Esophagus (tissue), 2 donors: ENCODE measurements around the gene DCLK1. TPM values are rescaled to one million over a fixed set of nuclear protein-coding genes. Genes with fewer than 3 reads are reported as not detected.

Experiments
- H3K27ac ChIP-seq, 2 donors: one replicate each; pipeline ENCODE4 v1.5.1; 2013; ENCODE audit warnings: low read depth in 2 of 2, mild to moderate bottlenecking in 2 of 2, inconsistent platforms in 1 of 2, low read length in 1 of 2, moderate library complexity in 1 of 2
- H3K27me3 ChIP-seq, 2 donors: one replicate each; pipeline ENCODE4 v1.6.1; 2013; ENCODE audit warnings: low read length in 2 of 2, control low read depth in 1 of 2, mild to moderate bottlenecking in 1 of 2; ENCODE audit not compliant: insufficient read depth in 2 of 2, control insufficient read depth in 1 of 2
- H3K36me3 ChIP-seq, 2 donors: one replicate each; pipeline ENCODE4 v1.6.1; 2013; ENCODE audit warnings: low read length in 1 of 2; ENCODE audit not compliant: control insufficient read depth in 2 of 2, insufficient read depth in 2 of 2
- H3K4me1 ChIP-seq, 2 donors: one replicate each; pipeline ENCODE4 v1.6.1; 2013; ENCODE audit warnings: low read length in 1 of 2; ENCODE audit not compliant: control insufficient read depth in 2 of 2, insufficient read depth in 2 of 2
- H3K4me3 ChIP-seq, 2 donors: one replicate each; pipeline ENCODE4 v1.5.1; 2013; ENCODE audit warnings: low read length in 2 of 2, mild to moderate bottlenecking in 2 of 2, low read depth in 1 of 2, moderate library complexity in 1 of 2
- H3K9me3 ChIP-seq, 2 donors: one replicate each; pipeline ENCODE4 v1.6.1; 2013; ENCODE audit warnings: mild to moderate bottlenecking in 2 of 2, low read depth in 1 of 2, low read length in 1 of 2, moderate library complexity in 1 of 2; ENCODE audit not compliant: control insufficient read depth in 2 of 2, insufficient read depth in 1 of 2
- WGBS, 2 donors: extraction: QIAGEN DNeasy Blood & Tissue Kit; methylation state at CpG; one replicate each; pipeline ENCODE4 v1.1.7; 2013; 5-methylcytosine and 5-hydroxymethylcytosine counted together
- polyA plus RNA-seq, 2 donors: library from polyadenylated mRNA; stranded (reverse); fragments of 200-250 nt; gene quantifications; one replicate each; pipeline ENCODE4 v1.2.3, GENCODE V29; 2013
- donor health status: healthy with polysubstance abuse.
- donor health status: Bipolar disorder and iron deficiency.

DCLK1 gene
- polyA plus RNA-seq, 2 donors, result 0.47 to 0.75 TPM

- no peaks in the 10 kb centered on the region for H3K9me3 ChIP-seq
- H3K27ac ChIP-seq, result no peak overlapping the region
- H3K27me3 ChIP-seq, result no peaks in the 10 kb centered on the region
- no peaks in the 10 kb centered on the region for H3K4me1 ChIP-seq
- WGBS, 2 donors, result 77 to 78% methylated on average over 5 of the region's 5 CpGs
- no peaks in the 10 kb centered on the region for H3K36me3 ChIP-seq
- H3K4me3 ChIP-seq, result no peak overlapping the region
These were observed 34.4 kb downstream of the DCLK1 start for GRCh38 chr13:36096461-36097416.

- no peaks in the 10 kb centered on the region for H3K36me3 ChIP-seq
- 76% methylated on average over 4 of the region's 4 CpGs for WGBS, 2 donors
- no peak overlapping the region for H3K4me3 ChIP-seq
- no peaks in the 10 kb centered on the region for H3K4me1 ChIP-seq
- no peaks in the 10 kb centered on the region for H3K27me3 ChIP-seq
- H3K9me3 ChIP-seq, result no peaks in the 10 kb centered on the region
- no peak overlapping the region for H3K27ac ChIP-seq
These were observed 36.7 kb downstream of the DCLK1 start for GRCh38 chr13:36094478-36094877.

GRCh38 chr13:36090592-36090991 lies 40.6 kb downstream of the DCLK1 start:
- peak overlapping the region in 1 of 2 donors; percentile 15 for H3K4me3 ChIP-seq
- H3K9me3 ChIP-seq, result no peaks in the 10 kb centered on the region
- no peak overlapping the region for H3K27ac ChIP-seq
- WGBS, 2 donors, result 89 to 92% methylated on average over 7 of the region's 7 CpGs
- no peaks in the 10 kb centered on the region for H3K36me3 ChIP-seq
- no peaks in the 10 kb centered on the region for H3K27me3 ChIP-seq
- no peaks in the 10 kb centered on the region for H3K4me1 ChIP-seq

DNA sequence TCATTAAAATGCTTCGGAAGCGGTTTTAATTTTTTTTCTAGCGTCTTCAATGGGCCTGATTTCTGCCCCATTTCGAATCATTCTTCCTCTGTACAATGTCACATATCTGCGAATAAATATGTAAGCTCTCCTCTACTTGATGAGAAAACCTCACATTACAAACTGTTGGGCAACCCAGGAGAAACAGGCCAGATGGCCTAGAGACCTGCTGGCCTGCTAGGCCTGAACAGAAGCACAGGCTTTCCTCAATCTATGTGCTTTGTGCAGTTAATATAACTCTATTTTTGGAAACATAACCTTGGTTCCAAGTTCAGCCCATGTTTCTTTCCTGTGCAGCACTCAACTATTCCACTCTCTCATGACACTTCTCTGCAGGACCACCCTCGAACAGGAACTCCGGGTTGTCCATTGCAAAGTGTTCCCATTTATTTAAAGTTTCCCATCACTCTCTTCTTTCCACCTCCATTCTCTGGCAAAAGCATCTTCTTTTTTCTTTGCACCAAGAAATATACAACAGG lies 42.0 kb downstream of the DCLK1 start:
- 86 to 87% methylated on average over 7 of the region's 7 CpGs for WGBS, 2 donors
- H3K9me3 ChIP-seq, result no peaks in the 10 kb centered on the region
- no peaks in the 10 kb centered on the region for H3K27me3 ChIP-seq
- H3K36me3 ChIP-seq, result no peaks in the 10 kb centered on the region
- H3K4me1 ChIP-seq, result no peaks in the 10 kb centered on the region
- H3K27ac ChIP-seq, result no peak overlapping the region
- H3K4me3 ChIP-seq, result no peak overlapping the region

- Histone ChIP-seq H3K27ac (no peak overlapping the region), H3K27me3 (no peaks in the 10 kb centered on the region), H3K4me3 (no peak overlapping the region), H3K4me1 (no peaks in the 10 kb centered on the region), H3K36me3 (no peaks in the 10 kb centered on the region), H3K9me3 (no peaks in the 10 kb centered on the region)
- WGBS, 2 donors, result 81 to 90% methylated on average over 5 of the region's 5 CpGs
These were observed 42.7 kb downstream of the DCLK1 start for GRCh38 chr13:36088463-36088862.

GRCh38 chr13:36088001-36088400 lies 43.2 kb downstream of the DCLK1 start:
- H3K36me3 ChIP-seq, result no peaks in the 10 kb centered on the region
- H3K27ac ChIP-seq, result no peak overlapping the region
- WGBS, 2 donors, result 76 to 86% methylated on average over 2 of the region's 2 CpGs
- no peaks in the 10 kb centered on the region for H3K4me1 ChIP-seq
- no peak overlapping the region for H3K4me3 ChIP-seq
- no peaks in the 10 kb centered on the region for H3K9me3 ChIP-seq
- H3K27me3 ChIP-seq, result no peaks in the 10 kb centered on the region

DNA sequence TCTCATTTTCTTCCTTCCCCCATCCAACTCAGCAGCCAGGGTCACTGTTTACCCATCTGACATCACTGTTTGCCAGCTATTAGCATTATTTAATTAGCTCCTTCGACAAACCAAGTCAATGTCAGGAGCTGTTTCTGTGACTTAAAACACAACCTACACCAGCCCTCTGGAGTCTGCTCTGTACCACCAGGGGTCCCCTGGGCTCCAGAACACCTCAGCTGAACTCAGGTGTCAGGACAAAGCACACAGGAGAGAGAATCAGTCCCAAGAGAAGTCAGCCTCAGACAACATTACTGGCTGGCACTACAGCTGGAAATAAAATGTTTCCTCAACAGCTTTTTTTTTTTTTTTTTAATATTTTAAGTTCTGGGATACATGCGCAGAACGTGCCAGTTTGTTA lies 45.1 kb downstream of the DCLK1 start:
- no peaks in the 10 kb centered on the region for H3K4me1 ChIP-seq
- no peaks in the 10 kb centered on the region for H3K27me3 ChIP-seq
- no peak overlapping the region for H3K27ac ChIP-seq
- no peaks in the 10 kb centered on the region for H3K36me3 ChIP-seq
- no peak overlapping the region for H3K4me3 ChIP-seq
- H3K9me3 ChIP-seq, result no peaks in the 10 kb centered on the region
- WGBS, 2 donors, result 73% methylated on average over 3 of the region's 3 CpGs

DNA sequence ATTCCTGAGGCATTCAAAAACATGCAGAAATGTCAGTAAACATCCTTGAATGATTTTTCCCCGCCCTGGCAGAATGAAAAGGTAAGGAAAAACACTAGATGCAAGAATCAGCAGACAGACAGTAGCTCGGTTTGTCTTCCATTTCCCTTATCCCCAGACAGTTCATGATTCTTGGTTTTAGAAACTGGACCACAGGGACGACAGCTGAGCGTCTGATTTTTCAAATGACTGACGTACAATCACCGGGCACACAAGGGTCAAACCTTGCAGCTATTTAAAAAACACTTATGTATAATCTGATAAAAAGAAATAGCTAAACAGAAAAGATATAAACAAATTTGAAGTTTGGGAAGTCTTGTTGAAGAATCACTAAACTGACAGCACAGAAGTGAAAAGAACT lies 47.1 kb downstream of the DCLK1 start:
- Histone ChIP-seq H3K27me3 (no peaks in the 10 kb centered on the region), H3K4me3 (no peak overlapping the region), H3K9me3 (no peaks in the 10 kb centered on the region), H3K36me3 (no peaks in the 10 kb centered on the region), H3K27ac (no peak overlapping the region), H3K4me1 (no peaks in the 10 kb centered on the region)
- WGBS, 2 donors, result 72 to 84% methylated on average over 6 of the region's 6 CpGs

GRCh38 chr13:36082806-36083205 lies 48.4 kb downstream of the DCLK1 start:
- H3K27me3 ChIP-seq, result no peaks in the 10 kb centered on the region
- WGBS, 2 donors, result 66% methylated on average over 2 of the region's 2 CpGs

DNA sequence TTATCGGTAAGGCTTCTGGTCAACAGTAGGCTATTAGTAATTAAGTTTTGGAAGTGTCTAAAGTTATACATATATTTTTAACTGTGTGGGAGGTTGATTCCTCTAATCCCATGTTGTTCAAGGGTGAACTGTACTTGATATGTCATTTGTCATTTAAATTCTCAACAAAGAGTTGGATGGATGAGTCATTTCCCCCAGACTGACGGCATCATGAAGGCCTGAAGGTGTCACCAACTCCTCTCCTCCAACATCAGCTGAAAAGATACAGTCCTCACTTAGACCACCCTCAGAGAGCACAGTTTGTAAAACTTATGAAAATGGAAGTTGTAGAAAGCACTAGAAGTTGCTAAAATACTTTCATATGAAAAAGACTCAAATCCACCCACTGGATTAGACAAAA lies 48.8 kb downstream of the DCLK1 start:
- no peaks in the 10 kb centered on the region for H3K9me3 ChIP-seq
- no peaks in the 10 kb centered on the region for H3K4me1 ChIP-seq
- no peak overlapping the region for H3K4me3 ChIP-seq
- no peaks in the 10 kb centered on the region for H3K36me3 ChIP-seq
- 68 to 72% methylated on average over 2 of the region's 2 CpGs for WGBS, 2 donors
- no peaks in the 10 kb centered on the region for H3K27me3 ChIP-seq
- no peak overlapping the region for H3K27ac ChIP-seq

More at GRCh38 chr13:36082806-36083205, 48.4 kb downstream of the DCLK1 start:
- Histone ChIP-seq H3K9me3 (no peaks in the 10 kb centered on the region), H3K4me1 (no peaks in the 10 kb centered on the region), H3K27ac (no peak overlapping the region), H3K36me3 (no peaks in the 10 kb centered on the region), H3K4me3 (no peak overlapping the region)
